ENCODE results near the gene ABHD18.
"Not testable (repeated sequence)": the region's sequence is repeated elsewhere in the genome, so short reads cannot be mapped to it uniquely, and the experiment has no call there.

The ABHD18 gene

GRCh38 chr4:127993151-127993550, 27.9 kb downstream of the ABHD18 start:
- DNase-seq (ENCODE audit: low read depth), result no peak

- DNase-seq (ENCODE audit: low read depth), result peak; percentile 32
Observed at GRCh38 chr4:127995776-127996175, 30.6 kb downstream of the ABHD18 start.

GRCh38 chr4:127996521-127996920, 31.3 kb downstream of the ABHD18 start:
- not testable (repeated sequence) for DNase-seq (ENCODE audit: low read depth)

- DNase-seq (ENCODE audit: low read depth), result peak; percentile 7
Observed at GRCh38 chr4:127997534-127998388, 32.6 kb downstream of the ABHD18 start.

GRCh38 chr4:128006592-128006991, 41.4 kb downstream of the ABHD18 start:
- no peak for DNase-seq (ENCODE audit: low read depth)

GRCh38 chr4:128009428-128009827, 44.2 kb downstream of the ABHD18 start:
- no peak for DNase-seq (ENCODE audit: low read depth)

- DNase-seq (ENCODE audit: low read depth), result no peak
Observed at GRCh38 chr4:128025319-128025718, 60.1 kb downstream of the ABHD18 start.

- DNase-seq (ENCODE audit: low read depth), result no peak
Observed at GRCh38 chr4:128029907-128030306, 64.7 kb downstream of the ABHD18 start.

GRCh38 chr4:128031756-128032384, 66.7 kb downstream of the ABHD18 start:
- no peak for DNase-seq (ENCODE audit: low read depth)

- DNase-seq (ENCODE audit: low read depth), result no peak
Observed at GRCh38 chr4:128039568-128039967, 74.4 kb downstream of the ABHD18 start.

- DNase-seq (ENCODE audit: low read depth), result not testable (repeated sequence)
Observed at GRCh38 chr4:128047019-128047418, 81.8 kb downstream of the ABHD18 start.

GRCh38 chr4:128047514-128047913, 82.3 kb downstream of the ABHD18 start:
- not testable (repeated sequence) for DNase-seq (ENCODE audit: low read depth)

GRCh38 chr4:128051229-128051628, 86.0 kb downstream of the ABHD18 start:
- not testable (repeated sequence) for DNase-seq (ENCODE audit: low read depth)

- not testable (repeated sequence) for DNase-seq (ENCODE audit: low read depth)
Observed at GRCh38 chr4:128054907-128055306, 89.7 kb downstream of the ABHD18 start.

- DNase-seq (ENCODE audit: low read depth), result not testable (repeated sequence)
Observed at GRCh38 chr4:128055441-128056206, 90.4 kb downstream of the ABHD18 start.

- no peak for DNase-seq (ENCODE audit: low read depth)
Observed at GRCh38 chr4:128056396-128056795, 91.2 kb downstream of the ABHD18 start.

GRCh38 chr4:128060121-128060698, 95.0 kb downstream of the ABHD18 start:
- DNase-seq (ENCODE audit: low read depth), result peak; percentile 0

- DNase-seq (ENCODE audit: low read depth), result peak; percentile 94
Observed at GRCh38 chr4:128060699-128061565, 95.7 kb downstream of the ABHD18 start, which contains the start of gene LARP1B. Gene LARP1B (plus strand): TSS chr4:128061312. CDS start chr4:128074952, 13,640 bp downstream.

GRCh38 chr4:128061566-128062536, 96.6 kb downstream of the ABHD18 start:
- DNase-seq (ENCODE audit: low read depth), result peak; percentile 16

GRCh38 chr4:128066453-128066820, 101.2 kb downstream of the ABHD18 start:
- not testable (repeated sequence) for DNase-seq (ENCODE audit: low read depth)

Measured in GM04504 (cell line).